ENCODE results near the gene RASGEF1C. TPM values are rescaled to one million over a fixed set of nuclear protein-coding genes. Genes with fewer than 3 reads are reported as not detected.

The RASGEF1C gene
- polyA plus RNA-seq, 3 donors, result not detected

GRCh38 chr5:180187767-180188166 is 21.2 kb downstream of the RASGEF1C start:
- Histone ChIP-seq H3K27ac (ENCODE audit: low read depth in 1 of 2, low read length in 2 of 2) (no peak overlapping the region), H3K9ac (ENCODE audit: insufficient read depth, low read length, poor library complexity, severe bottlenecking) (no peak overlapping the region), H3K9me3 (replicated peaks in 1 of 2; ENCODE audit: control insufficient read depth in 1 of 2, insufficient read depth in 1 of 2, low read length in 2 of 2) (peaks cover 4 to 23% of the 10 kb centered on the region in 2 donors), H3K4me3 (replicated peaks in 1 of 3; ENCODE audit: low read depth in 2 of 3, low read length in 3 of 3) (no peak overlapping the region), H3K4me1 (ENCODE audit: control insufficient read depth in 1 of 2, insufficient read depth in 2 of 2, low read length in 2 of 2) (no peaks in the 10 kb centered on the region), H3K36me3 (replicated peaks in 1 of 2; ENCODE audit: control insufficient read depth in 1 of 2, insufficient read depth in 2 of 2, low read length in 2 of 2) (no peaks in the 10 kb centered on the region), H2AFZ (ENCODE audit: insufficient read depth, low read depth, low read length, poor library complexity, severe bottlenecking) (no peak overlapping the region), H3K27me3 (ENCODE audit: control insufficient read depth in 2 of 2, insufficient read depth in 2 of 2, low read length in 2 of 2) (no peaks in the 10 kb centered on the region), H3K4me2 (replicated peaks; ENCODE audit: extremely low read depth, low read length, poor library complexity, severe bottlenecking) (no peak overlapping the region), H4K20me1 (ENCODE audit: insufficient read depth, low read length) (no peaks in the 10 kb centered on the region), H3K79me2 (ENCODE audit: insufficient read depth, low read length) (no peaks in the 10 kb centered on the region)
- H3K27ac Mint-ChIP-seq, result no peak overlapping the region
- H3K4me1 Mint-ChIP-seq, result no peaks in the 10 kb centered on the region
- no peak overlapping the region for H3K4me3 Mint-ChIP-seq
- H3K36me3 Mint-ChIP-seq, result no peaks in the 10 kb centered on the region
- WGBS (ENCODE audit: insufficient coverage), result no CpG with 5 or more reads among the region's 2 CpGs
- peaks cover 0 to 2% (median under 1%) of the 10 kb centered on the region in 3 donors for H3K27me3 Mint-ChIP-seq (ENCODE audit: low read depth in 3 of 3)
- no peak for DNase-seq
- no peak for TF ChIP-seq CTCF (IDR thresholded peaks at IDR 0.05)
- H3K9me3 Mint-ChIP-seq, result peaks cover 3 to 39% (median 29%) of the 10 kb centered on the region in 7 donors
- intact Hi-C loops (cut with micrococcal nuclease), result no loop called here

GRCh38 chr5:180180846-180181245 is 28.2 kb downstream of the RASGEF1C start:
- Mint-ChIP-seq H3K4me1 (peaks cover 11% of the 10 kb centered on the region), H3K27ac (no peak overlapping the region), H3K36me3 (no peaks in the 10 kb centered on the region), H3K4me3 (no peak overlapping the region), H3K9me3 (peaks cover 2 to 30% (median 19%) of the 10 kb centered on the region in 7 donors), H3K27me3 (ENCODE audit: low read depth in 3 of 3) (peaks cover 3 to 9% (median 4%) of the 10 kb centered on the region in 3 donors)
- Histone ChIP-seq H3K9ac (ENCODE audit: insufficient read depth, low read length, poor library complexity, severe bottlenecking) (no peak overlapping the region), H3K4me3 (replicated peaks in 1 of 3; ENCODE audit: low read depth in 2 of 3, low read length in 3 of 3) (no peak overlapping the region), H2AFZ (ENCODE audit: insufficient read depth, low read depth, low read length, poor library complexity, severe bottlenecking) (no peak overlapping the region), H3K27ac (ENCODE audit: low read depth in 1 of 2, low read length in 2 of 2) (no peak overlapping the region), H3K36me3 (replicated peaks in 1 of 2; ENCODE audit: control insufficient read depth in 1 of 2, insufficient read depth in 2 of 2, low read length in 2 of 2) (no peaks in the 10 kb centered on the region), H3K4me1 (ENCODE audit: control insufficient read depth in 1 of 2, insufficient read depth in 2 of 2, low read length in 2 of 2) (peaks cover 12 to 14% of the 10 kb centered on the region in 2 donors), H3K4me2 (replicated peaks; ENCODE audit: extremely low read depth, low read length, poor library complexity, severe bottlenecking) (no peak overlapping the region), H4K20me1 (ENCODE audit: insufficient read depth, low read length) (no peaks in the 10 kb centered on the region), H3K9me3 (replicated peaks in 1 of 2; ENCODE audit: control insufficient read depth in 1 of 2, insufficient read depth in 1 of 2, low read length in 2 of 2) (peaks cover 5 to 20% of the 10 kb centered on the region in 2 donors), H3K79me2 (ENCODE audit: insufficient read depth, low read length) (no peaks in the 10 kb centered on the region), H3K27me3 (ENCODE audit: control insufficient read depth in 2 of 2, insufficient read depth in 2 of 2, low read length in 2 of 2) (no peaks in the 10 kb centered on the region)
- no peak for DNase-seq
- no peak for TF ChIP-seq CTCF (IDR thresholded peaks at IDR 0.05)
- WGBS (ENCODE audit: insufficient coverage), result 91% methylated on average over 10 of the region's 11 CpGs
- intact Hi-C loops (cut with micrococcal nuclease), result no loop called here
